Suppressor macrophage treated with lipopolysaccharide for 1 hour (primary cell): ENCODE data around the gene NUBP2.
A peak's percentile ranks its signal among the peaks of the same experiment; 100 is the strongest.

ENCODE experiments used
- DNase-seq, 3 donors: peaks; one replicate each; pipeline ENCODE4 v3.0.0-alpha.2; 2020 to 2022

Gene NUBP2, protein sequence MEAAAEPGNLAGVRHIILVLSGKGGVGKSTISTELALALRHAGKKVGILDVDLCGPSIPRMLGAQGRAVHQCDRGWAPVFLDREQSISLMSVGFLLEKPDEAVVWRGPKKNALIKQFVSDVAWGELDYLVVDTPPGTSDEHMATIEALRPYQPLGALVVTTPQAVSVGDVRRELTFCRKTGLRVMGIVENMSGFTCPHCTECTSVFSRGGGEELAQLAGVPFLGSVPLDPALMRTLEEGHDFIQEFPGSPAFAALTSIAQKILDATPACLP

DNA sequence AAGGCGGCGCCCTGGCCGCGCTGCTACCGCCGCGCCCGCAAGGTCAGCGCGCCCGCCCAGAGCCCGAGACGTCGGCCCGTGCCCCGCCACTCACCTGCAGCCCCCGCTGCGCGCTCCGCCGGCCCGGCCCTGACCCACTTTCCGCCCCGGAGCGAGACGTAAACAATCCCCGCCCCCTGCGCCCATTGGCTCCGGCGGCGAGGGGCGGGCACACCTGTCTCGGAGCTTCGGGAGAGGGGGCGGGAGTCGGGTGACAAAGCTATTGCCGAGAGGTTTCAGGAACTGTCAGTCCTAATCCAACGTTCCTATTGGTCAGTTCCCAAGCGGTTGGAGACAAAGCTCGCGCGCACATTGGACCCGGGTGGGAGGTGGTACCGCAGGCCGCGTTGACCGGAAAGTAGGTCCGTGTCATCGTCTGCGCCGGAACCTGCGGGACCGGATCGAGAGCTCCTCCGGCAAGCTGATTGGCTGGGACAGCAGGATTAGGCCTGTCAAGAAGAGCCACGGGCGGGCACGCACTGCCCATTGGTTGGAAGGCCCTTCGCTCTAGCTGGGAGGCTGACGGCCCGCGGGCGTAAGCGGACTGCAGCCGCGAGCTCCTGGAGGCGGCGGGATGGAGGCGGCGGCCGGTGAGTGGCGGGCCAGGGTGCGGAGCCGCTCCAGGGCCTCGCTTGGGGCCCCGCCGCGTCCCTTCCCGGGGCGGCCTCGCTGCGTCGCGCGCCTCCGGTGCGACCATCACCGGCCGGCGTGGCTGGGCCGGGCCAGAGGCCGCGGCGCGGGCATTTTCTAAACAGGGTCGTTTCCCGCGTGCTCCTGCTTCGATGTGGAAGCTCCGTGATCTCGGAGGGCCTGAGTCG lies at the start of gene NUBP2, which contains the start of gene SPSB3:
TSS of gene NUBP2 (plus strand) at position 553 of the 857 bp plus-strand sequence. CDS start at position 614, 61 bp downstream.
TSS of gene SPSB3 (minus strand) at position 164 of the 857 bp plus-strand sequence. CDS start 1,088 bp downstream, outside the sequence.
- DNase-seq = peak; percentile 99 to 100 (median 100)

DNA sequence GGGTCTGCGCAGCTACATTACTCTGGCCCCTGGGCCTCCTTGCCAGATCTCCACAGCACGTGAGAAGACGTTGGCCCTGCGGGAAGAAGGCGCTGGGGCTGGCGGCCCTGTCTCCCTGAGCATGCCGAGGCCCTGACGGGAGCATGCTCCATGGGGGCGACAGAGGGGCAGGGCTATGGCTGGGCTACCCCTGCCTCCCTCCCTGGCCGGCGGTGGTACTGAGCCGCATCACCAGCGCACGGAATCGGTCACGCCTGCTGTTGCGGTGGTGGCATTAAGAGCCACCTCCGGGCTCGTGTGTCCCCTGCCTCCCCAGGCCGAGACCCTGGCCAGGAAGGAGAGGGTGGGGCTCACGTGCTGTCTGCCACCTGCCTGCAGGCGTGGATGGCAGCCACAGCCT lies 48.6 kb upstream of the NUBP2 start:
- DNase-seq = no peak

DNA sequence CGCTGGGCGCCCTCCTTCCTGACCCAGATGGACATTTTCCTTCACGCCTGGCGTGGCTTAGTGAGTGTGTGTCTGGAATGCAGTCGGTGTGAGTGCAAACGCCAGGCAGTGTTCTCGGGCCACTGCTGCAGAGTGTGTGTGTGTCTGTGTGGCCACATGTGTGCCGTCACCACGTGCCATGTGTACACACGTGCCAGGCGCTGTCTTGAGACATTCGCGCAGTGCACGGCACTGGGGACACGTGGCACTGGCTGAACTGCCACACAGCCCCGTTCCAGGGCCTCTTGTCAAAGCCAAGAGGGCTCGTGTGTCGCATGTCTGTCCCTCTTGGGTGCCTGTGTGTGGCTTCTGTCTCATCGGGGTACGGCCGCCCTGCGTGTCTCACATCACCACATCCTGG lies 47.9 kb upstream of the NUBP2 start:
- no peak for DNase-seq

DNA sequence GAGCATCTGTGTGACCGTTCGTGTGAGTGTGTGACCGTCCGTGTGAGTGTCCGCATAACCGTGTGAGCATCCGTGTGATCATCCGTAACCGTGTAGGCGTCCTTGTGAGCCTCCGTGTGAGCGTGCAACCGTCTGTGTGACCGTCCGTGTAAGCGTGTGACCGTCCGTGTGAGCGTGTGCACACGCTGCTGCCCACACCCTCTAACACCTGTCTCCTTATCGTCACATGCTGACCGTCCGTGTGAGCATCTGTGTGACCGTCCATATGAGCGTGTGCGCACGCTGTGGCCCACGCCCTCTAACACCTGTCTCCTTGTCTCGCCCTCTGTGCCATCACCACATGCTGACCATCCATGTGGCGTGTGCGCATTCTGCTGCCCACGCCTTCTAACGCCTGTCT lies 42.5 kb upstream of the NUBP2 start:
- DNase-seq = no peak

DNA sequence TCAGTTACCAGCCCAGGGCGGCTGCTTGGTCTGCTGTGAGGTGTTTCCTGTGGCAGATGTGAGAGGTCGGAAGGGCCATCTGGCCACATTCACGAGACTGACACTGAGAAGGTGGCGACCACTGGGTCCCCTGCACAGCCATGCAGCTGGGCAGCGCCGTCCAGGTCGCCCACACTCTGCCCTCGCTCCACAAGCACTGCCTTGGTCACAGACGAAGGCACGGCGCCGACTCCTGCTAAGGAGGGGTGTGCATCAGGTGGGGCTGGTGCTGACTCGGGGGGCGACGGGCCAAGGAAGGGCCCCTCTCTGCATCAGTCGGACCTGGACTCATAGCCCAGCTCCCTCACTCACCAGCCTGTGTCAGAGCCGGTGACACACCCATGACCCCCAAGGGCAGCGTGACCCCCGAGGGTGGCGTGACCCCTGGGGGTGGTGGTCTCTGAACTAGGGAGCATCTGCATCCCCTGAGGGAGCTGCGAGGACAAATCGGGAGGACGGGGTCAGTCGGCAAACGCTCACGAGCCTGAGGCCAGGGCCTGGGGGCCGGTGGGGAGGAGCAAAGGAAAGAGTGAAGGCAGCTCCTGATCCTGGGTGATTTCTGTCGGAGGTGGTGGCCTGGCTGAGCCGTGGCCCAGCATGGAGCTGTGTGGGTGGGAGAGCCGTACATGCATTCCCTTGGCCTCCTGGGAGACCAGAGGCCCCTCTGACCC lies 41.8 kb upstream of the NUBP2 start:
- no peak for DNase-seq

DNA sequence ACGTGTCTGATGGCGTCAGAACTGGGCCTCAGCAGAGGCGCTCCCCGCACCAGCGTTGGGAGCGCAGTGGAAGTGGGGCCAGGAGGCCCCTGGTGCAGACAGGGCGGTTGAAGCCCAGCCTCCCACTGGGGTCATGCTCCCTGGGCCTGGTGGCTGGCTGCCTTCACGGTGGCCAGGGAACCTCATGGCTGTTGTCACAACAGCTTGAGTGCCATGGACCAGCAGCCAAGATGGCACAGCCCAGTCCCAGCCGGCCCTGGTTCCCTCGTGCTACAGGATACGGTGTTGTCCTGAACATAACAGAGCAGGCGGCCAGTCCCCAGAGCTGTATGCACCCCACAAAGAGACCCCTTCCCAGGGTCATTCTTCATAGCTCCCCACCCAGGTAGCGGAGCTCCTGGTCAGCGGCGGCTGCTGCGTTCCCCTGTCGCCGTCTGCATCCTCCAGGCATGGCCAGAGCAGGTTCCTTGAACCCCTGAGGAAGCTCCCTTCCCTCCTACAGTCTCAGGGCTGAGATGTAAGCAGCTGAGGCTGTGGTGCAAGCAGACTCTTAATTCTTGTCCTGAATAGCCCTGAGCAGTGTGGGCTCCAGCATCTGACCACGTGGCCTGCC lies 41.1 kb upstream of the NUBP2 start:
- DNase-seq = no peak

DNA sequence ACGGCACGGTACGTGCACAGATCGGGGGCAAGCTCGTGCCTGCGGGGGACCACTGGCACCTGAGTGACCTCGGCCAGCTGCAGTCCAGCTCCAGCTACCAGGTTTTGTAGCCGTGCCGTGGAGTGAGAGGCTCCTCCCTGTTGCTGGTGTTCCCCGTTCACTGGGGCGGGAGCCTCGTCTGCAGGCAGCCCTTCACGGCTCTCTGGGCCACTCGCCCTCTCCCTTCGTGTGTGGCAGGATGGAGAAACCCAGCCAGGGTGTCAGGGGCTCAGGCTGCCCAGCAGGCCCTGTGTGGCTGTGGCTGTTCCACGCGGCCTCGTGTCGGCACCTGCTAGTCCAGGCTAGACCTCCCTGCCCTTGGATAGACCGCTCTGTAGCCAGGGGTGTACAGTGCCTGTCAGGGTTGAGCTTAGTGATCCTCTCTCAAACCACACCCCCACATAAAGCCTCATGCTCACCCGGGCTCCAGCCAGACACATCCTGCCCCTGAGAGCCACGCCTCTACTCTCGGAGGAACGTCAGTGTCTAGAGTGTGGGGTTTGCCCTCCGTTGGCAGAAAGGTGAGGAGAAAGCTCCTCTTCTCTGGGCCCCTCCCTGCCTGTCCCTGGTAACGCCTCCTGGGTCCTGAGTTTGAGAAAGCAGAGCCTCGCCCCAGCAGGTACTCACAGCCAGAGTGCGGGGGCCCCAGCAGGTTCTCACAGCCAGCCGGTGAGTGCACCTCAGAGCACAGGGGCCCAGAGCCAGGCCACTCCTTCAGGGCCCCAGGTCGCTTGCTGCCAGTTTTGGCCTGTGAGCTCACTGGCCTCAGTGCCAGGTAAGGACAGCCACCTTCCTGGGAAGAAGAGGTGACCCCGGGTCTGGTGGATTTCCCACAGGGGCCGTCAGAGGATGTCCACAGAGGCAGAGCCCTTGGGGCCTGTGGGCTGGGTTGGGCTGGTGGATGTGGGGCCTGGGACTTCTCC lies 39.1 kb upstream of the NUBP2 start:
- DNase-seq = no peak

DNA sequence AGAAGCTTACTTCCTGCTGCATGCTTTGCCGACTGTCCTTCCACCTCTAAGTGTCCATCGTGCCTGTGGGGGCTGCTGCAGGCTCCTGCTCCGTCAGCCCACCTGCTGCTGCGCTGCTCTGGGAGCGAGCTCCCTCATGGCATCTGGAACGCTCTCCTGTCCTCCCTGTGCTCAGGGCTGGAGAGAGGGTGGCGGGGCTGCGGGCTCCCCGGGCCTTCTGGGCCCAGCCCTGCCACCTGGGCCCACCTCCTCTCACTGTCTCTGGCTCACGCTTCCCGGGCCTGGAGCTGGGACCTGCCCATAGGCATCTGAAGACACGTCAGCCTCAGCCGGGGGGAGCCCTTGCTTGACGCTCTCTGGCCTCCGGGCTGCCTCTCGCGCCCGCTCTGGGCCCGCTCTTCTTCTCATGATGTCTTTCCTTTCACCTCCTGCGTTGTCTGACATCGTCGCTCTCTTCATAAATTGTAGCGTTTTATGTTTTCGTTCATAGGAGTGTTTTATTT lies 38.4 kb upstream of the NUBP2 start:
- DNase-seq = no peak

DNA sequence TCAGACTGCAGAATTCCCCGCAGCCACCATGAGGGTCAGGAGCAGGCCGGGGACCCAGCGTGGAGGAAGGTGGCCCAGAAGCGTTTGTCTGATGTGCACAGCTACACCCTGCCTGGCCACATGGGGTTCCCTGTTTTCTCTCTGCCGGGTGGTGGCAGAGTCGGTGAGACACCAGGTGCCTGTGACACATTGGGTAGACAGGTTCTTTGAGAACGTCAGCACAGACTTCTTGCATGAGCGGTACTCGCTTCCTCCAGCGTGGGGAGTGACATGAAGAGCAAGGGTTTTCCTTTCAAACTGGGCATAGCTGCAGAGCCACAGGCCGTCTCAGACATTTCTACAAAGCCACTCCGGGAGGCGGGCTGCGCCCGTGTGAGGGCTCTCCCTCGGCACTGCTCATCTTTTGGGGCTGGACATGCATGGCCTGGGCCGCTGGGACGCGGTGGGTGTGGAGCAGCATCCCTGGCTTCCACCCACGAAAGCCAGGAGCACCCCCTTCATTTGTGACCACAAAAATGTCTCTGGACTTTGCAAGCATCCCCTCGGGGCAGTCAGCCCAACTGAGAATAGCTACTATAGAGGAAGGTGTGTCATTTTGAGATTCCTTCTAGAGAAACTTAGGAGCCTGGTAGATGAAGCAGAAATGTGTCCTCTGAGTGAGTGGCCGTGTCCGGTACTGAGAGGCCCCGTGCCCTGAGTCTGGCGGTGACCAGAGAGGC lies 37.4 kb upstream of the NUBP2 start:
- DNase-seq = no peak

DNA sequence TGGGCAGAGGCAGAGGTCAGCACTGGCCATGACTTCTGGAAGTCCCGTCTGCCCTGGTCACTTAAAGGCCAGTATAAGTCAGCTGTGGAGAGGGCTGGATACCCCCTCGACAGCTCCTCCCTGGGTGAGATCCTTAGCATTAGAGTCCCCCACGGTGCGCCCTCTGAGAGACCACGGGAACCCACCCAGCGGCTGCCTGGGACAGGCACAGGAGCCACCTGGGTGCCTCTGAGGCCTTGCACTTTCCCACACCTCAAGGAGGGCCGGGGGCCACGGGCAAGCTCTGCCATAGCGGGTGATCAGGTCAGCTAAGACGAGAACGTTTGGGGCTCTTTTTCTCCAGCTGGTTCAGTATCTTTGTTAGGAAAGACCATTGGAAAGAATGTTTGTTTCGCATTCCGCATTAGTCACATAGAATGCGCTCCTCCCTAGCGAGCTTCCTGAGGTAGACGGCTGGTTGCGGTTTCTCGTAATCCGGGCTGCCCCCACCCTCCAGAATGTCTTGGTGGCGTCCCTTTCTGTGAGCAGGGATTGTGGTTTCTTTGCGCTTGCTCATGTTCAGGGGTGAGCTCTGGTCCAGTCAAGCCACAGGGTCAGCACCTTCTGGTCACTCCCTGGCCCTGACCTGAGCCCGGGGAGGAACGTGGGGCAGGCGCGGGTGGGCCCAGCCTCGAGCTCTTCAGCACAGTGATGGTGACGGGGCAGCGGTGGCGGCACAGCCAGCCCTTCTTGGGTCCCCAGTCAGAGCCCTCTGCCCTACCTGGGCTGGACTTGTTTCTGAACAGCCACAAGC lies 36.7 kb upstream of the NUBP2 start:
- no peak for DNase-seq

DNA sequence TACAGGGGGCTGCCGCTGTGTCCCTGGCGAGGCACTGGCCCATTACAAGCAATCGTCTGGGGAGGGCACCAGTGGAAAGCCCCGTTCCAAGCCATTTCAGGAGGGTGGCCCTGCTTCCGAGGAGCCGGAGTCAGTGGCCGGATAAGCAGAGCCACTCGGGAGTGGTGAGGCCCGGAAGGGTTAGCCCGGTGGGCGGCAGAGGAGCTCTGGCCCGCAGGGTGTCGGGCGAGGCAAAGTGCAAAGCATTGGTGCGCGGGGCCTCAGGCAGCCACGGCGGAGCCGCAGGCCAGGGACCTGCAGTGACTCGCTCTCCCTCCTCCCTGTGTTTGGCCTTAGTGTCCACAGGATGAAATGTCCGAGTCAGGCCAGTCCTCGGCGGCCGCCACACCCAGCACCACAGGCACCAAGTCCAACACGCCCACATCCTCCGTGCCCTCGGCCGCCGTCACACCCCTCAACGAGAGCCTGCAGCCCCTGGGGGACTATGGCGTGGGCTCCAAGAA lies 36.0 kb upstream of the NUBP2 start:
- no peak for DNase-seq

DNA sequence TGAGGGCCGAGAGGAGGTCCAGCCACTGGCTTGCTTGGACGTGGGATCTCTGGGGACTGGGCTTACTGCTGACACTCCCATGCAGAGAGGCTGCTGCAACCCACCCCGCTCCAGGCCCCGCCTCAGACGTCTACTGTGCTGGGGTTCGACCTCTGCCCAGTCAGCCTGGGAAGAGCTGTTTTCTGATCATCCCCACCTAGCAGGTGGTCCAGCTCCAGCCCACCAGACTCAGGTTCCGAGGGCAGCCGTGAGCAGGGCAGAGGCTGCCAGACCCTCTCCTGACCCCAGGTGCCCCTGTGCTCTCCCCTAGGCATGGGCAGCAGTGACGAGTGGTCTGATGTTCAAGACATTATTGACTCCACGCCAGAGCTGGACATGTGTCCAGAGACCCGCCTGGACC lies 34.8 kb upstream of the NUBP2 start:
- no peak for DNase-seq

DNA sequence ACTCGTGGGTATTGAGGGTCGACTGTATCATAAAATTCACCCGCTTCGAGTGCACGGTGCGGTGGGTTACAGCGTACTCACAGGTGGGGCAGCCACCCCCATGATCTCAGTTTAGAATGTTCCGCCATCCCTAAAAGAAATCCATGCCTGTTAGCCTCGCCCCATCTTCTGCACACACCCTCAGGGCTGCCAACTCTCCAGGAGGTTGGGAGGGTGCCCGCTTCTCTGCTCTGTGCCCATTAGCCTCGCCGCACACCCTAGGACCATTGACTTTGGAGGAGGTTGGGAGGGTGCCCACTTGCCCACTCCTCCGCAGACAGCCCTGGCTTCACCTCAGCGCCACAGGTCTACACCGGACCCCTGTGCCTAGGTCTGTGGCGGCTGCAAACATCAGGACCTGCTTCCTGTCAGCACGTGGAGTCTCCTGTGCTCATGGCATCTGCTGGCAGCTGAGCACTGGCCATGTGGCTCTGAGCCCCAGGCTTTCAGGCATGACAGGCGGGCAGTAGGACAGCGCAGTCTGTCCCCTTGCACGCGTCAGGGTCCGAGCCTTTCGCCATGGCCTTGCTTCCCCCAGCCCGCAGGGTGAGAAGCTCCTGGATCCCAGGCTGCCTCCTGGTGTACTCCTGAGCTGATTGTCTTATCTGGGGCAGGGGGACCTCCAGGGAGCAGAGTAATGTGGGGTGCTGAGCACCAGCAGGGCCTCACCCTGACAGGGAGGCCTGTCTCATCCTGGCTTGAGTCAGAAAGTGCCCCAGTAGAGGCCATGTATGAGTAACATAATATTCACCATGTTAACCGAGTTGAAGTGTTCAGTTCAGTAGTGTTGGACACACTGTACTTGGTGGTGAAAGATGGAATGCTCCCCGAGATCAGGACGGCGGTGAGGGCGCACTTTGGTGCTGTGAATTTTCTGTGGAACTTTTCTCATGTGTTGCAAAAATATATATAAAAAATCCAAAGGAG lies 33.3 kb upstream of the NUBP2 start:
- DNase-seq = no peak

DNA sequence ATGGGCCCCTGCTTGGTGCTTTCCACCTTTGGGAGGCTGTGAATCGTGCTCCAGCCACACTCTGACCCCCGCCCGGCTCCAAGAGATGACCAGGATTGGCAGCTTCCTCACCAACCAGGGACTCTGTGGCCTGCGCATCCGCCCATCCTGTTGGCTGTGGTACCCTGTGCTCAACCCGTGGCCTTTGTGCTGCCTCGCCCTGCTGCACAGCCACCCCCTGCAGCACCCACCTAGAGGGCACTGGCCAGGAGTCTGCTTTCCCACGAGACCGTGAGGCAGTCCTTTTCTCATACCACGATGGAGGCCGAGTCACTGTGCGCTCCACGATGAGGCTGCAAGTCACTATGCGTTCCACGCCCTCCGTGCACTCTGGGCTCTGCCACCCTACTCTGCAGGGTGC lies 30.8 kb upstream of the NUBP2 start:
- DNase-seq = no peak

DNA sequence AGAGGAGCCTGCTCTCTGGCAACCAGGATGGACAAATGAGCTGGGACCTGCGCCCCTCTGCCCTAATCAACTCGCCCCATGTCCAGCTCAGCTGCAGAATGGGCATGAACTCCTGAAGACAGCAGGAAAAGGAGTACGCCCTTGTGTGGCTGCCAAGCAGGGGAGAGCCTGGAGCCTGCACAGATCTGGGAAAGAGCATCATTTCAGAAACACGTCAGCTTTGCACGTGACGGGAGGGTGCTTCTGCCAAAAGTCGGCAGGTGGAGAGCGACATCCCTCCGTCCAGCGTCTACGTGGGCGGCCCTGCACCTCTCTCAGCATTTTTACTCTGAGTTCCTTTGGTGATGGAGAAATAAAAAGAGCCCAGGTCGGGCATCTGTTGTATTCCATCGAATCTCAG lies 29.9 kb upstream of the NUBP2 start:
- DNase-seq = no peak

DNA sequence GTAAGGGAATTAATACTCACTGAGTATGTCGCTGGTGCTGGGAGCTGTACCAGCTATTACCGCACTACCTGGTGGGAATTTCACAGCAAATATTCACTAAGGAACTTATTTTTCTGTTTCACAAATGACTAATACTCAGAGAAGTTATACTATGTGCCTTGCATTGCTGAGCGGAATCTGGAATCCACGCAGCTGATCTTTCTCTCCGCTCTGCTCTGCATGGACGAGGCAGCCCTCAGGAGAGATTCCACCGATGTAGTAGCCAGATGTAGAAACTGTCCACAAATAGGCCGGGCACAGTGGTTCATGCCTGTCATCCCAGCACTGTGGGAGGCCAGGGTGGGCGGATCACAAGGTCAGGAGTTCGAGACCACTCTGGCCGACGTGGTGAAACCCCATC lies 28.6 kb upstream of the NUBP2 start:
- no peak for DNase-seq

DNA sequence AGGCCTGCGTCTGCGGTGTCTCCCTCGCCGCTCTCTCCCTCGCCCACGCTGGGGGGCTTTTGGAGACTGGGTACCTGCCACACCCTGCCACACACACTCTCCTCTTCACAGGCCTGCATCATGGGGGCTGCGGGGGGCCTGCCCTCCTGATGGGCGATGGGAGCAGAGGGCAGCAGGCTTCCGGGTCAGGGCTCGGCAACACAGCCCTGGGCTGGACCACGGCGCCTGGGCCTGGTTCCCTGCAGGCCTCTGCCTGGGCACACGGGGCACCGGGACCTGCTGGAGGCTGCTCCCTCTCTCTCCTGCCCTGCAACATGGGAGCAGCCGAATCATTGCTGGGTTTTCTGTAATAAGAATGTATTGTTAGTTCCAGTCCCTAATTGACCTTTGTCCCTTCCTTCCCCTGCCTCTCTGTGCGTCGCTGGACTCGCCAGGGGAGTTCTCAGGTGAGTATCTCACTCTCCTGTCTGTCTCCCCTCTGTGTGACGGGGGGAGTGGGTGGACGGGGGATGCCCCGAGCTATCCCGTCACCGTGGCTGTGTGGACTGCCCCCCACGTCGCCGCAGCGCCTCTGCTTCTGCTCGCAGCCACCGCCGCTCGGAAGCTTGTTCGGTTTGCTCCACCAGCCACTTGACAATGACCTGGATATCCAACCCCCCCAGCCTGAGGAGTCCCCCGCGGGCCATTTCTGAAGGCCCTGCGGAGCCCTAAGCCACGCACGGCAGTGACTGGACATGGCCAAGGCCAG lies 24.9 kb upstream of the NUBP2 start:
- DNase-seq = no peak

DNA sequence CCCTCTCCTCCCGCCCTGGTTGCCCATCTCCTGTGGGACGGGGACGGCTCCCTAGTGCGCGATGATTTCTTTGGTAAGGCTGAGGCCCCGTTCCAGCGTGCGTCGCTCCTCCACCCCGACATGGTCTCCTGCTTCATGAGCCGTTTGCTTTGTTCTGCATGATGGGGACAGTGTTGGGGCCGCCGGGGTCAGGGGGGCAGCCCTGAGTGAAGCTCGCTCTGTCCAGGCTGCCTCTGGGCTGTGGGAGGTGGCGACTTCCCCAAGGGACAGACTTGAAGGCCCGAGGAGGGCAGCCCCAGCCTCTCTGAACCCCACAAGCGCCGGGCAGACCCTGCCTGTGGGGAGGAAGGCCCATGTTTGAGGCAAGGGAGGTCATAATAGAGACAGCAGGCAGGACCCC lies 23.8 kb upstream of the NUBP2 start:
- DNase-seq = no peak
